ENCODE results near the gene SLC17A7.
A peak's percentile ranks its signal among the peaks of the same experiment; 100 is the strongest.
"Not testable (repeated sequence)": the region's sequence is repeated elsewhere in the genome, so short reads cannot be mapped to it uniquely, and the experiment has no call there.

The SLC17A7 gene

GRCh38 chr19:49469828-49470614 is 28.7 kb upstream of the SLC17A7 start:
- no peak for FAIRE-seq

DNA sequence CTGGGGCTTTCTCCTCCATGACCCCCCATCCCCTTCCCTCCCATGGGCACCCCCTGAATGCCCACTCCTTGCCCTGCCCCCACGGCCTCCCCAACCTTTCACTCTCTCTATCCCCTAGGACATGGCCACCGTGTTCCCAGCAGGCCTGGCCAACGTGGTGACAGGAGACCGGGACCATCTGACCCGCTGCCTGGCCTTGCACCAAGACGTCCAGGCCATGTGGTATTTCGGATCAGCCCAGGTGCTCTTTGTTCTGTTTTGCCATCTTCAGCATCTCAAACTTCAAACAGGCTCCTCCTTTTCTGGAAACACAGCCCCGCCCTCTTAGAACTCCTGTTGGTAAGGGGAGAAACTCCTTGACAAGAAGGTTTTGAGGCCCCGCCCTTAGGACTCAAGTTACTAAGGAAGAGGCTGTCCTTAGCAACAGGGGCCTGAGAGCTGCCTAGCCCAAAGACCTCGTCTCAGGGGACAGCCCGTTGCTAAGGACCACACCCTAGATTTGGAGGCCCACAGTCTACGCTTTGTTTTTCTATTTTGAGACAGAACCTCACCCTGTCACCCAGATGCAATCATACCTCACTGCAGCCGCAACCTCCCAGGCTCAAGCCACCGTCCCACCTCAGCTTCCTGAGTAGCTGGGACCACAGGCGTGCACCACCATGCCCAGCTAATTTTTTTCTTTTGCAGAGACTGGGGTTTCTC is 27.6 kb upstream of the SLC17A7 start:
- FAIRE-seq = no peak

GRCh38 chr19:49468199-49468598 is 26.9 kb upstream of the SLC17A7 start:
- no peak for FAIRE-seq

- FAIRE-seq = no peak
These were observed 24.0 kb upstream of the SLC17A7 start for GRCh38 chr19:49465371-49465770.

- no peak for FAIRE-seq
These were observed 22.8 kb upstream of the SLC17A7 start for GRCh38 chr19:49463960-49464740.

- FAIRE-seq = no peak
These were observed 21.2 kb upstream of the SLC17A7 start for GRCh38 chr19:49462492-49462891.

DNA sequence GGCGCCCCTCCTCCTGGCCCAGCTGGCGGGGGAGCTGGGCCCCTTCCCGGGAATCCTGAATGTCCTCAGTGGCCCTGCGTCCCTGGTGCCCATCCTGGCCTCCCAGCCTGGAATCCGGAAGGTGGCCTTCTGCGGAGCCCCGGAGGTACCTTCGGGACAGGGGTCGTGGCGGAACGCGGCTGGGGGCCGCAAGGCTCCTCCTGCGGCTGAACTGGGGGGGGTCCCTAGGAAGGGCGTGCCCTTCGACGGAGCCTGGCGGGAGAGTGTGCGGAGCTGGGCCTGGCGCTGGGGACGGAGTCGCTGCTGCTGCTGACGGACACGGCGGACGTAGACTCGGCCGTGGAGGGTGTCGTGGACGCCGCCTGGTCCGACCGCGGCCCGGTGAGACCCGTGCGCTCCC is 20.3 kb upstream of the SLC17A7 start:
- FAIRE-seq = no peak

DNA sequence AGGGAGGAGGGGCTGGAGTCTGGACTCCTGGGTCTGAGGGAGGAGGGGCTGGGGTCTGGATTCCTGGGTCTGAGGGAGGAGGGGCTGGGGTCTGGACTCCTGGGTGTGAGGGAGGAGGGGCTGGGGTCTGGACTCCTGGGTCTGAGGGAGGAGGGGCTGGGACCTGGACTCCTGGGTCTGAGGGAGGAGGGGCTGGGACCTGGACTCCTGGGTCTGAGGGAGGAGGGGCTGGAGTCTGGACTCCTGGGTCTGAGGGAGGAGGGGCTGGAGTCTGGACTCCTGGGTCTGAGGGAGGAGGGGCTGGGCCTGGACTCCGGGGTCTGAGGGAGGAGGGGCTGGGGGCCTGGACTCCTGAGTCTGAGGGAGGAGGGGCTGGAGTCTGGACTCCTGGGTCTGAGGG is 19.8 kb upstream of the SLC17A7 start:
- peak; percentile 74 for FAIRE-seq

DNA sequence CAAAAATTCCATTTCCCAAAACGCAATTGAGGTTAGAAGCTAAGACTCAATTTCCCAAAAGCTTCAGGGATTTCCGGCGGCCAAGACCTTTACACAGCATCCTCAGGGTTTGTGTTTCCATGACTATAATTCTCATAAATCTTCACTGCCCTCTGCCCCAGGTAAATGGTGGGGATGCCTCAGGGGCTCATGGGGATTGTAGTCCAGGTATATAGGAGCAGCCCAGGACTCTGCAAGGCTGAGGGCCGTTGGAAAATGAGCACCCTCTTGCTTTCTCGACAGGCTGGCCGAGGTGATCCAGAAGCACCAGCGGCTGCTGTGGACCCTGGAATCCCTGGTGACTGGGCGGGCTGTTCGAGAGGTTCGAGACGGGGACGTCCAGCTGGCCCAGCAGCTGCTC is 18.1 kb upstream of the SLC17A7 start:
- no peak for FAIRE-seq

- FAIRE-seq = no peak
These were observed 17.2 kb upstream of the SLC17A7 start for GRCh38 chr19:49458567-49458903.

- FAIRE-seq = no peak
These were observed 15.0 kb upstream of the SLC17A7 start for GRCh38 chr19:49456326-49456725.

DNA sequence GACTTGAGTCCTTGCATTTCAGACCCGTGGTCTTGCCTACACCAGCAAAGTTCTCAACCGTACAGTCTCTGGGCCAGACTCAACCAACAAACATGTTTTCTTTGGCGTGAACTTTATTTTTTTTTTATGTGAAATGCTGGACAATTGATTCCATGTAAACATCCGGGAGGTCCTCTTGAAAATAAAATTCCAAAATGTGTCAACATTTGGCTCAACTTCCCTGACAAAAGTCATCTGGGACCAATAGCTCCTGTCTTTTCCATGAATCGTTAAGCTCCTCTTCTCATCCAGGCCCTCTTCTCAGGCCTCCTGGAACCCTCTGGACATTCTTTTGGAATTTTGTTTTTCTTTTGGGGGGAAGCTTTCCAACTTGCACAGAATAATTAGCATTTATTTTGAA is 14.4 kb upstream of the SLC17A7 start:
- peak; percentile 97 for FAIRE-seq

DNA sequence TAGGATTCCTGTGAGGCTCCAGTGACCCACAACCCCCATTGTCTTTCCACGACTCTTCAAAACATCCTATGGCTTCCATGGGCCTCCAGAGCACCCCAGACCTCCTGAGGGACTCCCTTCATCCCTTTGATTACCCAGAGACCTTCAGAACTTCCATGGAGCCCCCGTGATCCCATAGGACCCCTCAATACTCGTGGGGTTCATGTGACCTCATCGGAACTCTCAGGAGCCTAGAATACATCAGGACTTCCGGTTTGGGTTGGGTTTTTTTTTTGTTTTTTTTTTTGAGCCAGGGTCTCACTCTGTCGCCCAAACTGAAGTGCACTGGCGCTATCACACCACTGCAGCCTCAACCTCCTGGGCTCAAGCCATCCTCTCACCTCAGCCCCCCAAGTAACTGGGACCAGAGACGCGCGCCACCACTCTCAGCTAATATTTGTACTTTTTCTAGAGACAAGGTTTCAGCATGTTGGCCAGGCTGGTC is 12.5 kb upstream of the SLC17A7 start:
- FAIRE-seq = no peak

- peak; percentile 62 for FAIRE-seq
These were observed 11.9 kb upstream of the SLC17A7 start, which contains the start of gene ALDH16A1 for GRCh38 chr19:49453013-49453756. Gene ALDH16A1 (plus strand): TSS chr19:49453225. CDS start chr19:49453332, 107 bp downstream.

- FAIRE-seq = peak; percentile 93
These were observed 10.3 kb upstream of the SLC17A7 start, which contains the start of gene PIH1D1 for GRCh38 chr19:49451430-49452181. Gene PIH1D1 (minus strand): TSS chr19:49451814. CDS start chr19:49451574, 240 bp downstream.

GRCh38 chr19:49450405-49450804 is 9.1 kb upstream of the SLC17A7 start:
- FAIRE-seq = no peak

DNA sequence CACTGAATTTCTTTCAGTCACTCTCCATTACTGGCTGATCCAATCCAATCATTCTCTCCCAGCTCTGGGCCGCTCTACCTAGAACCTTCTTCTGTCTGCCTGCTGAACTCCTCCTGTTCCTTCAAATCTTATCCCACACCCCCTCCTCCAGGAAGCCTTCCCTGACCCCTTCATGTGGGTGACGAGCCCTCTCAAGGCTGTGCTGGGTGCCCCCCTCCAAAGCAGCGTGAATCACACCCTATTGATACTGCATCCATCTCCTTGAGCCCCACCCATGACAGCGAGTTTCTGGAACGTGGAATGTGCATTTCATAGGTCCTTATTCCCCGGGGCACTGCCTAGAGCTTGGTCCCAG is 7.1 kb upstream of the SLC17A7 start:
- no peak for FAIRE-seq

- no peak for FAIRE-seq
These were observed 6.4 kb upstream of the SLC17A7 start for GRCh38 chr19:49447485-49448431.

DNA sequence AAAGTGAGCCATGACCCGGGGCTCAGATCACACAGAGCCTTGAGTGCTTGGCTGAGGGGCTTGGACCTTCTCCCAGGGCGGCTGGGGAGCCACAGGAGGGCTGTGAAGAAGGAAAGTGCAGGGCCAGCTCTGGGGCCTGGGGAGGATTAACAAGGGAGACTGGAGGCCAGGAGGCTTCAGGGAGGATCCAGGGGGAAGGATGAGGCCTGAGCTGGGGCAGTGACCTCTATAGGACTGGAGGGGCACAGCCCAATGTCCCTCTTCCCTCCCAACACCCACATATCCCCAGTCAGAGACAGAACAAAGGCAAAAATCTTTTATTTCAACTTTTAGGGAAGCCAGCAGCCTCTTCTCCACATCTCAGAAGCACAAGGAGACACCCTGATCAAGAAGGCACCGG is 4.7 kb upstream of the SLC17A7 start:
- no peak for FAIRE-seq

GRCh38 chr19:49444100-49444700 is 2.9 kb upstream of the SLC17A7 start:
- not testable (repeated sequence) for FAIRE-seq

All from endometrium (tissue), 2 donors.